Stimulated activated CD8-positive, alpha-beta memory T cell treated with anti-CD3 and anti-CD28 coated beads, Interleukin-7, amount 100 ng/mL, for 24 hours (primary cell): ENCODE measurements around the gene MCTP1.

Experiments
- DNase-seq: peaks from one replicate; pipeline ENCODE4 v3.0.0-alpha.2; 2020; ENCODE audit warnings: low read depth

The MCTP1 gene

DNA sequence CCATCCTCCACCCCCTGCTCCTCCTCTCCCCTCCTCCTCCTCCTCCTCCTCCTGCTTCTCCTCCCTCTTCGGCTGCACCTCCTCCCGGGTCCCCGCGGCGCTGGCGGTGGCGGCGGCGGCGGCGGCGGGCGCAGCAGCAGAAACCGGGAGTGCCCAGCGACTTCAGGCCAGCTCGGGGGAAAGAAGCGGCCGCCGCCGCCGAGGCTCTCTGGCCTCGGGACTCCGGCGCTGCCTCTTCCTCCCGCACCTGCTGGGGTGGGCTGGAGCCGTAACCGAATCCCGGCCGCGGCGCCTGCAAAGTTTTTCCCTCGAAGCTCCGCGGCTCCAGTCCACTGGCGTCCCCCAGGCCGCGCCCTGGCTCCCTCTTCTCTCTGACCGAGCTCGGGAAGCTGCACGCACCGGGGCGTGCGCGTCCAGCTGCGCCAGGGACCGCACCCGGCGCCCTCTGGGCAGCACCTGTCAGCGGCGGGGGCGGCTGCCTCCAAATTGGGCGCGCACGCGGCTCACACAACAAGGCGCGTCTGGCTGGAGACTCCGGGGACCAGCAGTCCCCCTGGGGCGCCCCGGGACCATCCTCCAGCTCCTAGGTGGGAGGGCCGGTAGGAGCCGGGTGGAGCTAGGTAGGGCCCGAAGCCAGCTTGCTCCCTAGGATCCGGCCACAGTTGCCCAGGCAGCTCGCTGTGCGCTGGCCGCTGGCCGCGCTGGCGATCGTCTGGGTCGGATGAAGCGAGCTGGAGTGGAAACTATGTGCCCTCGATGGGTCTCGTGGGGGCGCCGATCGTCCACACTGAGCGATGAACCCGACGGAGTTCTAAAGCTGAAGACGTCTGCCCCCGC lies at the start of gene MCTP1:
Gene MCTP1 (minus strand): TSS at position 523 of the 837 bp plus-strand sequence.
- DNase-seq, result no peak

DNA sequence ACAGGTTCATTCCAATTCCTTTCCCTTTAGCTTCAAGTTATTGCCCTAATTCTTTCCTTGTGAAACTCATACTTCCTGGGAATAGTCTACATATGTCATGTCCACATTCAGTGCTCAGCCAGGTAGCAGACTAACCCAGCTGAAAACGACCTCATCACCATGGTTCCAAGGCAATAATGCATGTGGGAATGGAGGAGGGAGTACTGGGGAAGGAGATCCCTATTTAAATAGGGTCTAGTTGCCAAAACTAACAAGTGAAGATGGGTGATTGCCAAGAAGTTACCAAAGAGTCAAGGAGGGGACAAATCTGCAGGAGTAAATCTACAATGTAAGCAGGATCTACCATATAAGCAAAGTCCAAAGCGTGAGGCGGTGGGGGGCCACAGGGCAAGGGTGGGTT lies 47.3 kb upstream of the MCTP1 start:
- DNase-seq, result no peak

DNA sequence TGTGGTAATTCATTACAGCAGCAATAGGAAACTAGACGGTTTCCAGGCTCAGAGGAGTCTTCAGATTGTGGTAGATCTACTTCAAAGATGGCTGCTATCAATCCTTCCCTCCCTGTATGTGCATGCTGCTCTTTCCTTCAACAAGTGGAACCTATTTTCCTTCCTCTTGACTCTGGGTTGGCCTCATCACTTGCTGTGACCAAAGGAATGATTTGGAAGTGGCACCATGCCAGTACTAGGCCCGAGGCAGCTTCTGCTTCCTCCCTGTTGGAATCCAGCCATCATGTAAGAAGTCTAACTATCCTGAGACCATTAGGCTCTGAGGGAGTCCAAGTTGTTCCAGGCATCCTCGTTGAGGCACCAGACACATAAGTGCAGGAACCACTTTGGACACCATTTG lies 46.5 kb upstream of the MCTP1 start:
- DNase-seq, result no peak

DNA sequence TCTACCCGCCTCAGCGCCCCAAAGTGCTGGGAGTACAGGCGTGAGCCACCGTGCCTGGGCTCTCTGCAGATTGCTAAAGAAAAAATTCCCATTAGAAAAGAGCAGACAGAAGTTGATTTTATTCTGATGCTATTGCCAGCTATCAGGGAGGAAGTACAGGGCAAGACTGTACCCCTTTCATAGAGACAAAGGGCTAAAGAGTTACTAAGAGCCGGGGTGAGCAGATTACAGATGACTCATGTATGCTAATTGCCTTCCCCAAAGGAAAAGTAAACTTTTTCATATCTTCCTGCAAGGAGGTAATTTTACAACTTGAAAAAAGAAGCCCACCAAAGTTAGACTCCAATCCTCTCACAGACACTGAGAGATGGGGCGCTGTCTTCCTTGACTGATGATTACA lies 42.3 kb upstream of the MCTP1 start:
- no peak for DNase-seq

DNA sequence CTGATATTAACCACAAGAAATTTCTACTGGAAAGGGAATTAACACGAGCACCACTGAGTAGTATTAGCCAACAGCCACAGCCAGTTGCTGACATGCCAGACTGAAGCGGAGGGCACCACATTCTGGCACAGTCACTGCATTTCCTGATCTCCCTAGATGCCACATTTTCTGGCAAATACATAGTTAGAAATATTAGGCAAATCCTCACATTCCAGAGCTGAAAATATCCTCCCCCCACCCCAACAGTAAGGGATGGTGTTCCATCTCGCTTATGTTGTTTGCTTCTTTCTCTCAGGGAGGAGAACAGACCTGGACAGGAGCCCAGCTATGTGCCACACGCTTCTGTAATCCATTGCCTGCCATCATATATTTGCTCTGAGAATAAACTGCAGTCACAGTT lies 32.8 kb upstream of the MCTP1 start:
- DNase-seq, result no peak

DNA sequence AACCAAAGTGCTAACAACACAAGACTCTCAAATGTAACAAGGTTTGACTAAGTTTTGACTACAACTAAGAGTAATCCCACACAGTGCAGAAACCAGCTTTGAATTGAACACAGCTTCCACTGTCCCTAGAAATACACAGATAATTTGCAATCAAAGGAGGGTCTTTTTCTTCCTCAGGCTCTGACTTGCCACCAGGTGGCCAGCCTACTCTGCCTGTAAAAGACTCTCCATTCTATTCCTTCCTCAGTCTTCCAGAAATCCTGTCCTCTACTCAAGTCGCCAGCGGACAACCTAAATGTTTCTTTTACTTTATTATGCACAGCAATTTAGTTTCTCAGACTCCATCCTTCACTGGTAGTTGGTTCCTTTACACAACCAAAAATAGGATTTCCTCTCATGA lies 32.2 kb upstream of the MCTP1 start:
- DNase-seq, result no peak

DNA sequence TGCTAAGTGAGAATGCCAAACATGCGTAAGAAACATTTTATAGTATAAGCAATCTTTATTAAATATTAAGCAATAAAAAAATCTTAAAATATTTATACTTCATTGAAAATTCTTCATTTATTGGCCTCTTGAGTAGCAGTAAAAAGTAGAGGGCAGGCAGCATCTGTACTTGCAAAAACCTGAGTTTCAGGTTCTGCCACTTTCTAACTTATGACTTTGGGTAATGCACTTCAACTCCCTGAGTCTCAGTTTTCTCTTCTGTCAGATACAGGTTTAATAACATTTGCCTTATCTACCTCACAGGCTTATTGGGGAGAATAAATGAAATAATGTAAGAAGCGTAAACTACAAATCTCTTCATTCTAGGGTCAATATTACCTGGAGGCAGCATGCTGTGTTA lies 19.8 kb upstream of the MCTP1 start:
- no peak for DNase-seq

DNA sequence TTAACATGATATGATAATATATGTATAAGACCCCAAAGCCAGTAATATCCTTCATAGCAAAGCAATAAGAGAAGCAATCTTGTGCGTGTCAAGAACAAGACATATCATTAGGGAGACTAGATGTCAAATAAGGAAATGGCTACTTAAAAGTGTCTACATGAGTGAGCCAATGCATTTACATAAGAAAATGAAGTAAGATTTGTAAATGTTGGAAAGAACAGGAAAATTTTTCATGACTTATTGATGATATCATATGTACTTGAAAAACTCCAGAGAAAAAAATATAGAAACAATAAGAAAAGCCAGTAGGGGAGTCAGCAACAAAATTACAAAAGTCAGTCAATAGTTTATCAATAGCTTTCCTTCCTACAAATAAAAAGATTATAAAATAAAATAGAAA lies 13.8 kb upstream of the MCTP1 start:
- no peak for DNase-seq

DNA sequence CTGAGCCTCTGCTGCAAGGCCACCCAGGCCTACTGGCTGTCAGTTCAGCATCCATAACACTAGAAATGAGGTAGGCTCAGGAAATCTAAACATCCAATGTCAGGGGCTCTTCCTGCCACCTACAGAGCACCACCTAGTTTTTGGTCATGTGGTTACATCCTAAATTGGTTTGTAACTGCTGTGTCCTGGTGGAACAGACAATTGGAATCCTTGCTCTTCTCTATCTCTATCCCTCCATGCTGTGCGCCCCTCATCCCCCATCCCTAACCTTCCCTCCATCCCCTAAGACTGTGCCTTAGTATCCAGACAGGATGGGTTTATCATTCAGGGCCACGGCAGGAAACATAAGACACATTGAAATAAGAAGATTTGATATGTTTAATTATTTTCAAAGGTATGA lies 11.4 kb upstream of the MCTP1 start:
- no peak for DNase-seq

DNA sequence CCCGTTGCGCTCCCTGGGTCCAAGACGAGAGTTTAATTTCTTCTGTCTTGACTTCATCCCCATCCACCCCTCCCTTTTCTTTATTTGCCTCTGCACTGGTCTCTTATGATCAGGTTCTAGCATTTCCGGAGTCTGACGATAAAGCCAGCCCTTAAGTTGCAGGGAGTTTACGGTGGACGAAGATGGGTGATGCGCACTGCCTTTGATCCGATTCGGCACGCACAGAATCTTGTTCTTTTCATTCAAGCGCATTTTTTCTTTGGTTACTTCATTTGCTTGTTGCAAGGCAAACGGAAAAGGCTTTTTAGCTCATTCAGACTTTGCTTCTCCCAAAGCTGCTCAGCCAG lies 488 bp upstream of the MCTP1 start:
- DNase-seq, result no peak

DNA sequence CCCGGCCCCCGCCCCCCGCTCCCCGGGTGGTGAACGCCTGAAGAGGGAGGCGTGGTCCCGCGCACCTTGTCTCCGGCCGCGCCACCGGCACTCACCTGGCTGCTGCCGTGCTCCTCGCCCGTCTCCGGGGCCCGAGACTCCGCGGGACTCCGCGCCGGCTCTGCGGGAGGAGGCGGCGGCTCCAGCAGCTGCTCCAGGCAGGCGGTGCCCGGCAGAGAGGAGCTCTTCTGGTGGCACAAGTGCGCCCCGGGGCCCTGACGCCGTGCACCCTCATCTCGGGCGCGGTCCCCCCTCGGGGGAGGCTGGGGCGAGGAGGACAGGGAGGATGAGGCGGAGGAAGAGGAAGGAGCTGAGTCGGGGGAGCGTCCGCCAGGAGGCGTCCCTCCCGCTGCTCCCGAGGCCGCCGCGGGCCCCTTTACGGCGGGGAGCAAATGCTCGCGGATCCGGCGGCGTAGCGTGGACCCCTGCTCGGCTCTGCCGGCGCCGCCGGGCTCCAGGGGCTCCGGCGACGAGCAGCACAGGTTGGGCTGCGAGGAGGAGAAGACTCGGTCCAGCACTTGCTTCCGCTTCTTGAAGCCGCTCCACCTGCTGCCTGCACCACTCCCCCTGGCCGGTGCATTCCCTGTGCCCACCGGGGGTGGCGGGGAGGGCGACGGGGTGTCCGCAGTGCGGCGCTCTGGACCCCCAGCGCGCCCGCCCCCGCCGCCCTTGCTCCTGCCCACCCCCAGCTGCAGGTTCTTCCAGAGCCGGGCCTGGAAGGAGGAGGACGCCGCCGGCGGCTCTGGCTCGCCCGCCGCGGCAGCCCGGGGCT lies 928 bp downstream of the MCTP1 start:
- no peak for DNase-seq

DNA sequence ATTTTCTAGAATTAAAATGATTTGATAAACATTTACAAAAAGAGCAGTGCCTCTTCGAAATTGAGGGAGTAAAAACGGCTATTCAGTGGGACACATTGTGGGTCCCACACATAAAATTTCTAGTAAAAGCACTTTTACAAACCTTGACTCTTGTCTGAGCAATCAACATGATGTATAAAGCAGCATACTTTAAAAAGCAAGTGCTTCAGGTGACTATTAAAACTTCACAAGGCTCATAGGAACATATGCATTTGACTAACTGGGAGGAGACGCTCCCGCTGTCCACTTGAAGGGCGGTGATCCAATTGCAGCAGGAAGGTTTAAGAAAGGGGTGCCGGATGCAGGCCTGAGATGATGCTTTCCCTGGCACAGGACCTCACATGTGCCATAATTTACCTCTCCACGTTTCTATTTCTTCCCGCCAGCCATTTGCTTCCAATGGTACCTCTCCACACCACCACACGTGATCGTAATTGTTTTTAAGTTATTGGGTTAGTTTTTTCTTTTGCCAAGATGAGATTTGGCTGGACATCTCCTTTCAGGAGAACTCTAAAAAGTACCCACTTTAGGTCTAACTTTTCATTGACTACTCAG lies 1.8 kb downstream of the MCTP1 start:
- DNase-seq, result no peak

DNA sequence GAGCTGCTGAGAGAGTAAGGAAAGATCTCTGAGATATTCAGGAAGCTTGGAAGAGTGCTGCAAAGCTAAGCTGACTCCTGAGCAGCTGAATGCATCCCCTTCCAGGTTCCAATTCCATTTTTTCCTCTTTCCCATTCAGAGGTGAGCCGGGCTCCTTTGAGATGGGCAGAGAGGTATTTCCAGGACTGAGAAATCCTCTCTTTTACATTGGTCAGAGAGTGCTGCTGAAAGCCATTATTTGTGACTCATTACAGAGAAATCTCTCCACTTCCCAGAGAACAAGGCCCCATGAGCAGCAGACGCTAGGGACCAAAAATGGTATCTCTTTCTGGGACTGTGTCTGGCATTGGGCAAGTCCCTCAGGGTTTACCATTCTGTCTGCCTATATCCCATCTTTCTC lies 3.7 kb downstream of the MCTP1 start:
- DNase-seq, result no peak

DNA sequence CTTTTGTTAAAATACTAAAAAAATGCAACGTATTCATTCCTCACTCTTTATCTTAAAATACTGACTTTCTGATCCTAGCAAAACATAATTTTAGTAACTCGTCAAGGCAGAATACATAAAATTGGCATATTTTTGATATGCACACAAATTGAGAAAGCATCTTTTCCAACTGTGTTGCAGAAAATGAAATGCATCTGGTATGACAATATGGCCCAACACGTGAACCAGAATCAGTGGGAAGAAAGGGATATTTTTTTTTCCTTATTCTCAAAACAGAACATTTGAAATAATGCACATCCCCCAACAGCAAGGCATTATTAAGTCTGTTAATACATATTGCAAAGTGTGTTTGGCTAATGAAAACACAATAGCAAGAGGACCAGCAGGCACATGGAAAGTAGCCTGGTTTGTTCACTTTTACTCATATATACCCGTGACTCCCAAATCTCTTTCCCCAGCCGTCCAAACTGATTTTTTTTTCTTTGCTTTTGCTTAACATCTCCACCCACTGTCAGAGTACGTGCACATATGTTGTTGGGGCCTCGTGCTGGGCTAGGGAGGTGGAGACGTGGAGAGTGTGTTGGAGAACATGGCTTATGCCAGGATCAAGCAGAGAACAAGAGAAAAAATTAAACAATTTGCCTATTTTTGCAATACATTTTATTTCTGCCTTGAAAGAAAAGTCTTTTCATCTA lies 4.3 kb downstream of the MCTP1 start:
- no peak for DNase-seq

DNA sequence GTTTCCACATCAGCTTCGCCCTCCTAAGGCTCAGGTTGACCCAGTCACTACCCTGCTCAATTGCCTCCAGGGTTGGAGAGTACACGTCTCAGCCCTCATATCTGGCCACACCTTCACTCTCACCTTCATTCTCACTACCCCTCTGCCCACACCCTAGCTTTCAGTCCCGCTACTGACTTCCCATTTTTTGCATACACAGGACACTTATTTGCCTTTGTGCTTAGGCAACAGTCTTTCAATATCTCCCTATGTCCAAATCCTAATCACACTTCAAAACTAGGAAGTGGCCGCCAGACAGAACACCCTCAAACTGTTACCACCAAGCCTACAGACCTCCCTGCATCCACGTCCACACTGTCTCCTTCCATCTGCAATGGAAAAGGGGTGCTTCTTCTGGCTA lies 10.9 kb downstream of the MCTP1 start:
- no peak for DNase-seq

DNA sequence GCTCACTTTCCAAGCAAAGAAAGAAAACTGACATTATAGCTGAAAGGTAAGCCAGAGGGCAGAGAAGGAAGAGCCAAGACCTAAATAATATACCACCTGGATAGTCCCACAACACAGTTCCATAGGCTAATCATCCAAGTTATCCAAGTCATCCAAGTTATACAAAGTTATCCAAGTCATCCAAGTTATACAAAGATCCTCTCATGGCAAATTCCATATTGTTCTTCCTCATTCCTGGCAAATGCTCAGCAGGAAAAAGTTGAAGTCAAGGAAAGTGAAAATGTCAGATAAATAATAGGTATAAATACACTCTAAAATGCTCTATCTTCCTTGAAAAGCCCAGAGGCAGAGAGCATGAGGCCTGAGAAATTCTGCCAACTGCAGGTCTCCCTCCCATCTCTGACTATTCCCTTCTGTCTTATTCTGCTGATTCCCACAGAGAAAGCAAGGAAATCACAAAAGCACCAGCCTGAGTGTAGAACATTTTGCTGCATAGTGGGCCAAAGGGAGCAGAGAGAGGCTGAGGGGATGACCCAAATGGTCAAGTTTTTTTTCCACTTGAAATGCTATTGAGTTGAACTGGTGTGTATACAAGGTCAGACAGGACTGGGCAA lies 12.5 kb downstream of the MCTP1 start:
- no peak for DNase-seq

DNA sequence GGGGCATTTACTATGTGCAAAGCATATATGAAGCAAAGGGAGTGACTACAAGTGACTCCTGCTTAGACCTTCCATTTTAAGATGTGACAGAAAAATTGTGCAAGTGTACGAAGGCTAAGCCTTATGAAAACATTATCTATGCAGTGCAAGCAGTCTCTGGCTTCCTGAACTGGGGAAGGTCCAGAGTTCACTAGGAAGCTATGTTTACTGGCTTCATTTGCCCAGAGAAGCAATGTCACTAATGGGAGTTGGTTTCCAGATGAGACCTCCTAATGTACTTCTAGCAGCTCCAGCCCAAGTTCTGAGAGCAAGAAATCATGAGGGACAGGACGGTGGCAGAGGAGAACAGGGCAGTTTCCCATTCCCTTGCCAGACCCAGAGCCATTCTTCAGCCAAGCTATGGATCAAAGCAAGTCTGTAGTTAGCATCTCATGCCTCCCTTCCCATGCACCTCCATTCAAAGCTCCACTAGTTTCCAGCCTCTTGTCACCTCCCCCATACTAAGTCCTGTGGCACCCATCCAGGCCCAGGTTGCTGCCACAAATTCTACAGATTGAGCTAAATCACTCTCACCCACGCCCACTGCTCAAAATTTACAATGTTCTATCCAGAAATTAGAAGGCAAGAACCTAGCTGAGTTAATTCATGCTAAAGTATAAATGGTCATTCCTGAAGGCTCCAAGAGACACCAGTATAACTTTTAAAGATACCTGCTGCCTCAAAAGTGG lies 21.8 kb downstream of the MCTP1 start:
- DNase-seq, result no peak

DNA sequence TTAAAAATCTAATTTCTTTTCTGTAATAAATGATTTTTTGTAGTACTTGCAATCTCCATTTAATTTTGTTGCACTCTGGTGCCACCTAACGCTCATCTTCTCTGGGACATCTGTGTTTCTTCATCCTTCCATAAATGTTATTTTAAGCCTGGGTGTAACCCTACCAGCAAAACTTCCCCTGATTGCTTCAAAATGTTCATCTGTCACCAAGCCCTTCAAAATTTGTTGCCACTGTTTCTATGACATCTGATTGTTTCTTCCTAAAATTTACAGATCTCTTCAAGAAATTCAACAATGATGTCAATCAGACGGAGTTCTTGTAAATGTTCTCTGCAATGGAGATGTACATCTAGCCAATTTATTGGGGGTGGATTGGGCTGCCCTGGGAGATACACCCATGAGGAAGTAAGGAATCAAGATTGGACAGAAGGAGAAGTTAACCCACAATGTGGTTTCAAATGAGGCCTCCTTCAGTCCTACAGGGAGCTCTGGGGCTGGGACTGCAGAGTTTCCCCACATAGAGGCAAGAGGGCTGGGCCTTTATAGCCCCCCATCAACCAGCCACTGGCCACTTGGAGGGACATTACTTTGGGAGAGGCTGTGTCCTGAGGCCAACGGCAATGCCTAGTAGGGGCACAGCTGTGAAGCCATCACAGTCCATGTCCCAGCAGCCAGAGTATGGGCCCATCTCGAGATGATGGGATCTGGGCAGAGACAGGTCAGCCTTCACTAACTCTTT lies 23.3 kb downstream of the MCTP1 start:
- DNase-seq, result no peak

DNA sequence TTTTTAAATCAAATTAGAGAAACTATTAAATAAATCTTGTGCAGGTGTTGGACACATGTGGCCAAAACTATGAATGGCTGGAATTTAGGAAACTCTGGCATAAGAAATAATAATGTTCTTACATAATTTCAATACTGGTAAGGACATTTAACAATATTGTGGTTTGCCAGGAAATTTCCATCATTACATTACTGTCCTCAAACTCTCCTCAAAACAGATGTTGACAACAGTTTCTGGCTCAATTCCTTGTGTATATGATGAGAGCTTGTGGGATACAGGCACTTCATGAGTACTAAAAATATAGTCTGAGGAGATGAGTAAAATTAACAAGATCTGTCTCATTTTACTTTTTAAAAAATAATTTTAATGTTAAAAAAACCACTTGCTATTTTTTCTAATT lies 27.9 kb downstream of the MCTP1 start:
- DNase-seq, result no peak

DNA sequence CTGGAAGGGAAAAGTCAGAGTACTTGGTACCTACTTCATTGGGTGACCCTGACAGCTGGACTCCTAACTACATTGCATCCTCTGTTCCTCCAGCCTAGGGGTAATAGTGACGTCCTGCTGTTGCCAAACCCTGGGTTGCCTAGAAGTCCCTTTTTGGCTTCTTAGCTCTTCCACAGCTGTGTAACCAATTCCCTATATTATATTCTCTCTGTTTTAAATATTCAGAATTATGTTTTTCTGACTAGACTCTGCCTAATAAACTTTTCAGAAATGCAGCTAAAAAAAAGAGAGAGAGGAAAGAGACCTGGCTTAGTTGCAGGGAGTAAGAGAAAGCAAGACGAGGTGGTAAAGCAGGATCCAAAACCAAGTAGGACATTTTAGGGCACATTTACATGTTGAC lies 28.4 kb downstream of the MCTP1 start:
- no peak for DNase-seq

DNA sequence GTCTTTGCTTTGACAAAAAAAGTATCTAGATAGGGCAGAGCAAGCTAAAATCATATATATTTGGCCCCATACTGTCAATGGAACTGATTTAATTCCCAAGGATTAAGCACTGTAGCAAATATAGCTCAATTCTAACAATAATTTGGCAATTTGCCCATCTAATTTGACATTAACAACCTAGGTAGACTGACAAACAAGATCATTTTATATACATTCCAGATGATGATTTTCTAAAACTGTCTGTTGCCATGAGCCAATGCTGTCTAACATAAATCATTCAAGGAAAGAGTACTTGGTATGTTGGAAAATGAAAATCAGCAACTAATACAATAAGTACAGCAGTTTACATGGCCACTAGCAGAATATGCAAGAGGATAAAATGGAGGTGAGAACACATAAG lies 32.1 kb downstream of the MCTP1 start:
- no peak for DNase-seq
